ENCODE data around the gene VSTM2L. TPM values are rescaled to one million over a fixed set of nuclear protein-coding genes. Genes with fewer than 3 reads are reported as not detected.

The VSTM2L gene
- total and polyA plus RNA-seq, 2 of the 13 experiments (the other 11 are each of a cell fraction or from before 2014, with no cell fraction given): not detected

DNA sequence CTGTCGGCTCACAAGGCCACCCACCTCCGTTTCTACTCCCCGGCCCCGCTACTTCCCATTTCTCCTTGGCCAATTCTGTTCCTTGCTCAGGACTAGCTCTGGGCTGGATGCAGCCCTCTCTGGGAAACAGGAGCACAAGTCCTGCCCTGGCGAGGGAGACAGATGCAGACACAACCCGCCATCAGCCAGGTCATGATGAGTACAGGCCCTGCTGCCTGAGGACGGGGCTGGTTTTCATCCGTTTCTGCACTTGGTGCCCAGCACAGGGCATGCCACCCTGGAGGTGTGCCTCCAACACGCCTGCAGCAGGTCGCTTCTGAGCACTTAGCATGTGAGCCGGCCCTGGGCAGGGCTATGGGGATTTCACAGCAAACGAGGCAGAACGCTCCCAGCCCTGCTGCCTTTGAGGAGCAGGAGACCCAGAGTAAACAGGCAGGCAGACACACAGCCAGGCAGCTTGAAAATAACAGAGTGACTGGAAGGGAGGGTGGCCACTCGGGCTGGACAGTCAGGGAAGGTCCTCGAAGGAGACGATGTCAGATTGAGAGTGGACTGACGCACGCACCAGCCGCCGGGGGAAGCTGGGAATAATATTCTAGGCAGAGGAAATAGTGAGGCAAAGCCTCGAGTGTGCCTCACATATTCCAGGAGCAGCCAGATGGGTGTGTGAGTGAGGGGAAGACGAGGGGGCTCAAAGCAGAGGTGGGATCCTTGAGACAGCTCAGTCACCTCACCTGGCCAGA, 21.2 kb upstream of the VSTM2L start (continued):
- TF ChIP-seq, protein P1, sequence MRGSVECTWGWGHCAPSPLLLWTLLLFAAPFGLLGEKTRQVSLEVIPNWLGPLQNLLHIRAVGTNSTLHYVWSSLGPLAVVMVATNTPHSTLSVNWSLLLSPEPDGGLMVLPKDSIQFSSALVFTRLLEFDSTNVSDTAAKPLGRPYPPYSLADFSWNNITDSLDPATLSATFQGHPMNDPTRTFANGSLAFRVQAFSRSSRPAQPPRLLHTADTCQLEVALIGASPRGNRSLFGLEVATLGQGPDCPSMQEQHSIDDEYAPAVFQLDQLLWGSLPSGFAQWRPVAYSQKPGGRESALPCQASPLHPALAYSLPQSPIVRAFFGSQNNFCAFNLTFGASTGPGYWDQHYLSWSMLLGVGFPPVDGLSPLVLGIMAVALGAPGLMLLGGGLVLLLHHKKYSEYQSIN (CRISPR knock-in tag; IDR thresholded peaks at IDR 0.05; ENCODE audit: borderline replicate concordance): no peak
- TF ChIP-seq, protein P2, sequence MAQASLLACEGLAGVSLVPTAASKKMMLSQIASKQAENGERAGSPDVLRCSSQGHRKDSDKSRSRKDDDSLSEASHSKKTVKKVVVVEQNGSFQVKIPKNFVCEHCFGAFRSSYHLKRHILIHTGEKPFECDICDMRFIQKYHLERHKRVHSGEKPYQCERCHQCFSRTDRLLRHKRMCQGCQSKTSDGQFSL (CRISPR knock-in tag; IDR thresholded peaks at IDR 0.05): no peak
- TF ChIP-seq DNMT1 (CRISPR knock-in tag; IDR thresholded peaks at IDR 0.05): 0 out of 2 replicates have a peak, but pooled peaks have one; percentile 53
- peak; percentile 20 for TF ChIP-seq XRCC5 (optimal IDR thresholded peaks at IDR 0.05; ENCODE audit: low read length)
- TF ChIP-seq, protein P3, sequence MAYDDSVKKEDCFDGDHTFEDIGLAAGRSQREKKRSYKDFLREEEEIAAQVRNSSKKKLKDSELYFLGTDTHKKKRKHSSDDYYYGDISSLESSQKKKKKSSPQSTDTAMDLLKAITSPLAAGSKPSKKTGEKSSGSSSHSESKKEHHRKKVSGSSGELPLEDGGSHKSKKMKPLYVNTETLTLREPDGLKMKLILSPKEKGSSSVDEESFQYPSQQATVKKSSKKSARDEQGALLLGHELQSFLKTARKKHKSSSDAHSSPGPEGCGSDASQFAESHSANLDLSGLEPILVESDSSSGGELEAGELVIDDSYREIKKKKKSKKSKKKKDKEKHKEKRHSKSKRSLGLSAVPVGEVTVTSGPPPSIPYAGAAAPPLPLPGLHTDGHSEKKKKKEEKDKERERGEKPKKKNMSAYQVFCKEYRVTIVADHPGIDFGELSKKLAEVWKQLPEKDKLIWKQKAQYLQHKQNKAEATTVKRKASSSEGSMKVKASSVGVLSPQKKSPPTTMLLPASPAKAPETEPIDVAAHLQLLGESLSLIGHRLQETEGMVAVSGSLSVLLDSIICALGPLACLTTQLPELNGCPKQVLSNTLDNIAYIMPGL (CRISPR knock-in tag; IDR thresholded peaks at IDR 0.05; ENCODE audit: borderline replicate concordance in 1 of 2, low read depth in 1 of 2): no peak
- no peak for TF ChIP-seq ZNF839 (CRISPR knock-in tag; IDR thresholded peaks at IDR 0.05; ENCODE audit: borderline replicate concordance)
- TF ChIP-seq ZNF207 (IDR thresholded peaks at IDR 0.05; ENCODE audit: borderline replicate concordance): no peak
- no peak for TF ChIP-seq ZNF33B (CRISPR knock-in tag; IDR thresholded peaks at IDR 0.05)
- no peak for TF ChIP-seq FOSL1 (CRISPR knock-in tag; IDR thresholded peaks at IDR 0.05; ENCODE audit: borderline replicate concordance)
- TF ChIP-seq ZNF142 (CRISPR knock-in tag; IDR thresholded peaks at IDR 0.05): no peak
- TF ChIP-seq EEA1 (CRISPR knock-in tag; IDR thresholded peaks at IDR 0.05; ENCODE audit: borderline replicate concordance): no peak
- TF ChIP-seq KMT2B (CRISPR knock-in tag; IDR thresholded peaks at IDR 0.05): no peak
- no peak; the same call in 1 of the 2 replicates for TF ChIP-seq ZNF607 (CRISPR knock-in tag; IDR thresholded peaks at IDR 0.05; ENCODE audit: borderline replicate concordance)

Data from HepG2 (cell line).